H9 (cell line): ENCODE results near the gene GCM1. TPM values are rescaled to one million over a fixed set of nuclear protein-coding genes. Genes with fewer than 3 reads are reported as not detected.

ENCODE experiments used
- DNase-seq: peaks from one replicate; pipeline ENCODE4 v3.0.0-alpha.2; 2017
- H2AFZ ChIP-seq: one replicate; pipeline ENCODE4 v1.6.1; 2013; ENCODE audit warnings: mild to moderate bottlenecking, low read length, control low read depth, moderate library complexity
- H2AK5ac ChIP-seq: 2 replicates; pipeline ENCODE4 v1.6.1; 2013; ENCODE audit warnings: low read length, control low read depth, mixed read lengths; ENCODE audit not compliant: insufficient read length
- H2BK120ac ChIP-seq: one replicate; pipeline ENCODE4 v1.6.1; 2013; ENCODE audit warnings: low read depth, mild to moderate bottlenecking, low read length, control low read depth, inconsistent platforms; ENCODE audit not compliant: poor library complexity, severe bottlenecking
- H2BK12ac ChIP-seq: 2 replicates; pipeline ENCODE4 v1.6.1; 2013; ENCODE audit warnings: low read length, control low read depth, mixed read lengths, low read depth; ENCODE audit not compliant: insufficient read length
- H2BK15ac ChIP-seq: 2 replicates; pipeline ENCODE4 v1.6.1; 2013; ENCODE audit warnings: low read depth, low read length, control low read depth
- H2BK20ac ChIP-seq: one replicate; pipeline ENCODE4 v1.6.1; 2013; ENCODE audit warnings: low read depth, mild to moderate bottlenecking, low read length, control low read depth, inconsistent platforms; ENCODE audit not compliant: poor library complexity, severe bottlenecking
- H2BK5ac ChIP-seq: 2 replicates; pipeline ENCODE4 v1.6.1; 2013; ENCODE audit warnings: low read length, control low read depth, mixed read lengths; ENCODE audit not compliant: insufficient read length
- H3K14ac ChIP-seq: 2 replicates; pipeline ENCODE4 v1.6.1; 2013; ENCODE audit warnings: low read length, control low read depth; ENCODE audit not compliant: insufficient read depth
- H3K18ac ChIP-seq: 2 replicates; pipeline ENCODE4 v1.6.1; 2013; ENCODE audit warnings: low read depth, mild to moderate bottlenecking, mixed read lengths, low read length, control low read depth; ENCODE audit not compliant: insufficient read length
- H3K23ac ChIP-seq: 2 replicates; pipeline ENCODE4 v1.6.1; 2013; ENCODE audit warnings: low read length, control low read depth, mixed read lengths, low read depth; ENCODE audit not compliant: insufficient read length
- H3K23me2 ChIP-seq: 2 replicates; pipeline ENCODE4 v1.6.1; 2013; ENCODE audit warnings: low read depth, mild to moderate bottlenecking, mixed read lengths, low read length, control low read depth; ENCODE audit not compliant: insufficient read length, poor library complexity, severe bottlenecking
- H3K27ac ChIP-seq: 2 replicates; pipeline ENCODE4 v1.5.1; 2013; ENCODE audit warnings: low read length, control low read depth, mixed read lengths, low read depth; ENCODE audit not compliant: insufficient read length
- H3K27me3 ChIP-seq: 2 replicates; pipeline ENCODE4 v1.6.1; 2013; ENCODE audit warnings: low read length, control low read depth, inconsistent platforms; ENCODE audit not compliant: insufficient read depth
- H3K4ac ChIP-seq: 2 replicates; pipeline ENCODE4 v1.6.1; 2013; ENCODE audit warnings: low read depth, mild to moderate bottlenecking, control low read depth, inconsistent platforms, low read length, moderate library complexity
- H3K4me1 ChIP-seq: 2 replicates; pipeline ENCODE4 v1.6.1; 2013; ENCODE audit warnings: low read length, control low read depth, inconsistent platforms; ENCODE audit not compliant: insufficient read depth
- H3K4me2 ChIP-seq: 2 replicates; pipeline ENCODE4 v1.6.1; 2013; ENCODE audit warnings: low read length, control low read depth, mixed read lengths; ENCODE audit not compliant: insufficient read length, insufficient read depth
- H3K56ac ChIP-seq: 2 replicates; pipeline ENCODE4 v1.6.1; 2013; ENCODE audit warnings: low read depth, mild to moderate bottlenecking, mixed read lengths, low read length, control low read depth; ENCODE audit not compliant: insufficient read length
- H3K79me1 ChIP-seq: 2 replicates; pipeline ENCODE4 v1.6.1; 2013; ENCODE audit warnings: low read depth, mild to moderate bottlenecking, moderate library complexity, low read length, control low read depth, inconsistent platforms; ENCODE audit not compliant: insufficient read depth, poor library complexity, severe bottlenecking
- H3K79me2 ChIP-seq: 2 replicates; pipeline ENCODE4 v1.6.1; 2013; ENCODE audit warnings: low read length, control low read depth, inconsistent platforms; ENCODE audit not compliant: insufficient read depth
- H3K9ac ChIP-seq: 2 replicates; pipeline ENCODE4 v1.6.1; 2013; ENCODE audit warnings: low read length, control low read depth, mixed read lengths; ENCODE audit not compliant: insufficient read length; ENCODE audit errors: extremely low read depth
- H3K9me3 ChIP-seq: one replicate; pipeline ENCODE4 v1.6.1; 2013; ENCODE audit warnings: low read depth, low read length, inconsistent platforms; ENCODE audit not compliant: control insufficient read depth
- H3T11ph ChIP-seq: one replicate; pipeline ENCODE4 v1.6.1; 2013; ENCODE audit warnings: mild to moderate bottlenecking, low read length, control low read depth, inconsistent platforms
- H4K20me1 ChIP-seq: one replicate; pipeline ENCODE4 v1.6.1; 2013; ENCODE audit not compliant: control insufficient read depth, insufficient read length, insufficient read depth
- H4K5ac ChIP-seq: 2 replicates; pipeline ENCODE4 v1.6.1; 2013; ENCODE audit warnings: low read depth, mild to moderate bottlenecking, mixed read lengths, low read length, control low read depth; ENCODE audit not compliant: insufficient read length
- H4K8ac ChIP-seq: replicated peaks from 2 replicates; pipeline ENCODE4 v1.6.1; 2013; ENCODE audit warnings: low read length, control low read depth, mixed read lengths, low read depth; ENCODE audit not compliant: insufficient read length
- H4K91ac ChIP-seq: 2 replicates; pipeline ENCODE4 v1.6.1; 2013; ENCODE audit warnings: low read depth, mild to moderate bottlenecking, moderate library complexity, mixed read lengths, low read length, control low read depth; ENCODE audit not compliant: insufficient read length
- H3K27ac Mint-ChIP-seq, 3 experiments: 2 replicates in 2 of 3; 3 replicates in 1 of 3; pipeline ENCODE4 v1.8.0; 2020 to 2021; ENCODE audit warnings: mixed read lengths in 3 of 3, mild to moderate bottlenecking in 1 of 3, moderate library complexity in 1 of 3
- H3K27me3 Mint-ChIP-seq: 2 replicates; pipeline ENCODE4 v1.8.0; 2021; ENCODE audit warnings: low read depth, mild to moderate bottlenecking, moderate library complexity, mixed read lengths
- H3K36me3 Mint-ChIP-seq, 3 experiments: 2 replicates in 2 of 3; 3 replicates in 1 of 3; pipeline ENCODE4 v1.8.0; 2020 to 2021; ENCODE audit warnings: low read depth in 3 of 3, mixed read lengths in 3 of 3; ENCODE audit not compliant: insufficient read depth in 1 of 3
- H3K4me1 Mint-ChIP-seq, 2 experiments: 2 replicates each; pipeline ENCODE4 v1.8.0; 2020; ENCODE audit warnings: mixed read lengths in 2 of 2
- H3K4me3 Mint-ChIP-seq, 2 experiments: 2 replicates in 1 of 2; 3 replicates in 1 of 2; pipeline ENCODE4 v1.8.0; 2020 to 2021; ENCODE audit warnings: mild to moderate bottlenecking in 2 of 2, mixed read lengths in 2 of 2, moderate library complexity in 1 of 2
- H3K9me3 Mint-ChIP-seq, 2 experiments: 2 replicates in 1 of 2; 3 replicates in 1 of 2; pipeline ENCODE4 v1.8.0; 2020; ENCODE audit warnings: mild to moderate bottlenecking in 2 of 2, mixed read lengths in 2 of 2, moderate library complexity in 1 of 2
- total RNA-seq: library from RNA; stranded (reverse); gene quantifications from 2 replicates; pipeline ENCODE4 v1.2.1, GENCODE V29; 2021
- TF ChIP-seq, protein P1 (sequence below): fragments of 200-600 bp; sonication (generic); conservative IDR thresholded peaks from 3 replicates; pipeline ENCODE4 v1.8.0; 2021; ENCODE audit warnings: antibody characterized with exemption, mild to moderate bottlenecking

Gene GCM1
- total RNA-seq, 1 experiment from 2014 or later: not detected

GRCh38 chr6:53189554-53189953, 40.9 kb upstream of the GCM1 start:
- H3K23ac ChIP-seq: no peak overlapping the region
- no peaks in the 10 kb centered on the region for H3K27me3 ChIP-seq
- Mint-ChIP-seq H3K27ac (no peak overlapping the region), H3K27me3 (no peaks in the 10 kb centered on the region), H3K4me1 (peaks cover 9 to 13% of the 10 kb centered on the region in 2 experiments), H3K36me3 (no peaks in the 10 kb centered on the region), H3K4me3 (no peak overlapping the region), H3K9me3 (0 out of 5 replicates have a peak, but pooled peaks cover 0 to 3% of the 10 kb centered on the region in 2 experiments)
- TF ChIP-seq, protein P1, sequence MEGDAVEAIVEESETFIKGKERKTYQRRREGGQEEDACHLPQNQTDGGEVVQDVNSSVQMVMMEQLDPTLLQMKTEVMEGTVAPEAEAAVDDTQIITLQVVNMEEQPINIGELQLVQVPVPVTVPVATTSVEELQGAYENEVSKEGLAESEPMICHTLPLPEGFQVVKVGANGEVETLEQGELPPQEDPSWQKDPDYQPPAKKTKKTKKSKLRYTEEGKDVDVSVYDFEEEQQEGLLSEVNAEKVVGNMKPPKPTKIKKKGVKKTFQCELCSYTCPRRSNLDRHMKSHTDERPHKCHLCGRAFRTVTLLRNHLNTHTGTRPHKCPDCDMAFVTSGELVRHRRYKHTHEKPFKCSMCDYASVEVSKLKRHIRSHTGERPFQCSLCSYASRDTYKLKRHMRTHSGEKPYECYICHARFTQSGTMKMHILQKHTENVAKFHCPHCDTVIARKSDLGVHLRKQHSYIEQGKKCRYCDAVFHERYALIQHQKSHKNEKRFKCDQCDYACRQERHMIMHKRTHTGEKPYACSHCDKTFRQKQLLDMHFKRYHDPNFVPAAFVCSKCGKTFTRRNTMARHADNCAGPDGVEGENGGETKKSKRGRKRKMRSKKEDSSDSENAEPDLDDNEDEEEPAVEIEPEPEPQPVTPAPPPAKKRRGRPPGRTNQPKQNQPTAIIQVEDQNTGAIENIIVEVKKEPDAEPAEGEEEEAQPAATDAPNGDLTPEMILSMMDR: no peak
- no peak overlapping the region for H2BK120ac ChIP-seq
- DNase-seq: no peak
- H3K56ac ChIP-seq: no peak overlapping the region
- H4K20me1 ChIP-seq: no peaks in the 10 kb centered on the region
- H2BK12ac ChIP-seq: no peak overlapping the region
- H3T11ph ChIP-seq: no peak overlapping the region
- H3K27ac ChIP-seq: no peak overlapping the region
- H3K4ac ChIP-seq: no peak overlapping the region
- H2BK15ac ChIP-seq: no peak overlapping the region
- no peaks in the 10 kb centered on the region for H3K79me1 ChIP-seq
- H2BK20ac ChIP-seq: no peak overlapping the region
- no peak overlapping the region for H3K18ac ChIP-seq
- no peak overlapping the region for H4K8ac ChIP-seq
- H3K23me2 ChIP-seq: no peaks in the 10 kb centered on the region
- H3K4me2 ChIP-seq: no peak overlapping the region
- no peak overlapping the region for H3K14ac ChIP-seq
- H2AFZ ChIP-seq: no peak overlapping the region
- H4K5ac ChIP-seq: no peak overlapping the region
- H4K91ac ChIP-seq: no peak overlapping the region
- no peak overlapping the region for H2BK5ac ChIP-seq
- no peak overlapping the region for H3K9ac ChIP-seq
- peaks cover 3% of the 10 kb centered on the region; the same call in 1 of the 2 replicates for H3K4me1 ChIP-seq
- H2AK5ac ChIP-seq: no peak overlapping the region
- no peaks in the 10 kb centered on the region for H3K79me2 ChIP-seq
- H3K9me3 ChIP-seq: no peaks in the 10 kb centered on the region
